A673 (cell line): ENCODE measurements around the gene ZBTB21. TPM values are rescaled to one million over a fixed set of nuclear protein-coding genes. Genes with fewer than 3 reads are reported as not detected.
A peak's percentile ranks its signal among the peaks of the same experiment; 100 is the strongest.

Experiments used
- BruUV-seq: library from RNA; stranded (reverse); fragments of 400-500 nt; replicated peaks from 2 replicates; lab custom pipeline; 2021; lab: Mats Ljungman, UMichigan
- CTCF ChIA-PET: fragments of 300-600 bp; sonication (Branson Sonifier 250); formaldehyde crosslinking; loops from one replicate; lab custom pipeline; 2022; ENCODE audit warnings: antibody characterized with exemption; lab: Charles Lee
- POLR2A ChIA-PET: fragments of 300-600 bp; sonication (Branson Sonifier 250); formaldehyde crosslinking; loops from one replicate; lab custom pipeline; 2022; ENCODE audit warnings: antibody characterized with exemption; ENCODE audit not compliant: low non-redundant PET; lab: Charles Lee
- DNase-seq: peaks from one replicate; pipeline ENCODE4 v3.0.0-alpha.2; 2015; ENCODE audit warnings: low spot score
- H3K27ac ChIP-seq: fragments of 200-600 bp; sonication (generic); 2 replicates; pipeline ENCODE4 v1.5.1; 2016; ENCODE audit warnings: mixed run types, low read depth, mild to moderate bottlenecking, mixed read lengths, antibody characterized with exemption, low read length; ENCODE audit not compliant: poor library complexity, severe bottlenecking
- H3K27me3 ChIP-seq: fragments of 200-600 bp; sonication (generic); replicated peaks from 2 replicates; pipeline ENCODE4 v1.6.1; 2017; ENCODE audit warnings: mixed run types, low read depth, mild to moderate bottlenecking, mixed read lengths, antibody characterized with exemption, low read length; ENCODE audit not compliant: insufficient read depth, poor library complexity
- H3K36me3 ChIP-seq: fragments of 200-600 bp; sonication (generic); 2 replicates; pipeline ENCODE4 v1.6.1; 2016; ENCODE audit warnings: mixed run types, mild to moderate bottlenecking, mixed read lengths, antibody characterized with exemption, low read length; ENCODE audit not compliant: insufficient read depth, poor library complexity, severe bottlenecking
- H3K4me1 ChIP-seq: fragments of 200-600 bp; sonication (generic); 2 replicates; pipeline ENCODE4 v1.6.1; 2017; ENCODE audit warnings: mixed run types, mild to moderate bottlenecking, mixed read lengths, antibody characterized with exemption, low read length; ENCODE audit not compliant: insufficient read depth, poor library complexity, severe bottlenecking
- H3K4me3 ChIP-seq: fragments of 200-600 bp; sonication (generic); 2 replicates; pipeline ENCODE4 v1.5.1; 2016; ENCODE audit warnings: low read depth, mixed run types, mild to moderate bottlenecking, mixed read lengths, low read length; ENCODE audit not compliant: poor library complexity, severe bottlenecking
- H3K9me3 ChIP-seq: fragments of 200-600 bp; sonication (generic); 2 replicates; pipeline ENCODE4 v1.6.1; 2016; ENCODE audit warnings: mixed run types, low read depth, mild to moderate bottlenecking, mixed read lengths, antibody characterized with exemption, low read length; ENCODE audit not compliant: poor library complexity, severe bottlenecking
- EZH2 ChIP-seq: fragments of 200-600 bp; sonication (generic); IDR thresholded peaks from 2 replicates; pipeline ENCODE4 v1.6.1; 2017; ENCODE audit warnings: borderline replicate concordance, low read depth, mild to moderate bottlenecking, mixed read lengths, antibody characterized with exemption, low read length; ENCODE audit not compliant: poor library complexity, severe bottlenecking
- intact Hi-C: fragments of 100-400 bp; cut with micrococcal nuclease; formaldehyde crosslinking; loops from one replicate; pipeline ENCODE4 v1.10.0; 2022; ENCODE audit not compliant: unreplicated experiment
- total RNA-seq: library from RNA; stranded (reverse); gene quantifications from 2 replicates; pipeline ENCODE4 v1.2.3, GENCODE V29; 2021
- TF ChIP-seq, protein P1 (sequence below): fragments of 300-800, 200-600 bp; sonication (generic); conservative IDR thresholded peaks from 2 replicates; pipeline ENCODE4 v1.5.1; 2017; ENCODE audit warnings: low read depth, mild to moderate bottlenecking, antibody characterized with exemption, low read length, moderate library complexity, mixed read lengths

Gene ZBTB21
- total RNA-seq, 1 experiment from 2014 or later: 20.7 TPM

DNA sequence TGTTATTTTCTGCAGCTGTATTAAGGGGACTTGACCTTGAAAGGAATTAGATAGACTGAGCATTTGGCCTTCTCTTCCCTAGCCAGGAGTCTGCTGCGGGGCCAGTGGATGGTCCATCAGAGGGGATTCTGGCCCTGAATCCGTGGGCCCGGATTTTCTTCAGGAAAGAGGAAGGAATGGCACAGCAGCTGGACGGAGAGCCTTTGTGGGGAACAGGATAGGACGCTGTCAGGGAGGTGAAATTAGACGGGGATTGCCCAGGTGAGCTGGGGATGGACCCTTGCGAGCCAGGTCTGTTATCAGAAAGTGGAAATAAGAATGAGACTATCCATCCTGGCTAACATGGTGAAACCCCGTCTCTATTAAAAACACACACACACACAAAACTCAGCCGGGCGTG is 54.6 kb downstream of the ZBTB21 start:
- POLR2A ChIA-PET: no interaction called here
- DNase-seq: no peak
- no peaks in the 10 kb centered on the region for H3K9me3 ChIP-seq
- no peak overlapping the region for H3K27ac ChIP-seq
- no peak for TF ChIP-seq EZH2
- TF ChIP-seq, protein P1, sequence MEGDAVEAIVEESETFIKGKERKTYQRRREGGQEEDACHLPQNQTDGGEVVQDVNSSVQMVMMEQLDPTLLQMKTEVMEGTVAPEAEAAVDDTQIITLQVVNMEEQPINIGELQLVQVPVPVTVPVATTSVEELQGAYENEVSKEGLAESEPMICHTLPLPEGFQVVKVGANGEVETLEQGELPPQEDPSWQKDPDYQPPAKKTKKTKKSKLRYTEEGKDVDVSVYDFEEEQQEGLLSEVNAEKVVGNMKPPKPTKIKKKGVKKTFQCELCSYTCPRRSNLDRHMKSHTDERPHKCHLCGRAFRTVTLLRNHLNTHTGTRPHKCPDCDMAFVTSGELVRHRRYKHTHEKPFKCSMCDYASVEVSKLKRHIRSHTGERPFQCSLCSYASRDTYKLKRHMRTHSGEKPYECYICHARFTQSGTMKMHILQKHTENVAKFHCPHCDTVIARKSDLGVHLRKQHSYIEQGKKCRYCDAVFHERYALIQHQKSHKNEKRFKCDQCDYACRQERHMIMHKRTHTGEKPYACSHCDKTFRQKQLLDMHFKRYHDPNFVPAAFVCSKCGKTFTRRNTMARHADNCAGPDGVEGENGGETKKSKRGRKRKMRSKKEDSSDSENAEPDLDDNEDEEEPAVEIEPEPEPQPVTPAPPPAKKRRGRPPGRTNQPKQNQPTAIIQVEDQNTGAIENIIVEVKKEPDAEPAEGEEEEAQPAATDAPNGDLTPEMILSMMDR: no peak
- H3K4me3 ChIP-seq: no peak overlapping the region
- intact Hi-C loops: no loop called here
- no TSS peak for BruUV-seq
- CTCF ChIA-PET: no interaction called here
- no peaks in the 10 kb centered on the region for H3K27me3 ChIP-seq
- no peaks in the 10 kb centered on the region for H3K36me3 ChIP-seq
- peaks cover 19% of the 10 kb centered on the region for H3K4me1 ChIP-seq

DNA sequence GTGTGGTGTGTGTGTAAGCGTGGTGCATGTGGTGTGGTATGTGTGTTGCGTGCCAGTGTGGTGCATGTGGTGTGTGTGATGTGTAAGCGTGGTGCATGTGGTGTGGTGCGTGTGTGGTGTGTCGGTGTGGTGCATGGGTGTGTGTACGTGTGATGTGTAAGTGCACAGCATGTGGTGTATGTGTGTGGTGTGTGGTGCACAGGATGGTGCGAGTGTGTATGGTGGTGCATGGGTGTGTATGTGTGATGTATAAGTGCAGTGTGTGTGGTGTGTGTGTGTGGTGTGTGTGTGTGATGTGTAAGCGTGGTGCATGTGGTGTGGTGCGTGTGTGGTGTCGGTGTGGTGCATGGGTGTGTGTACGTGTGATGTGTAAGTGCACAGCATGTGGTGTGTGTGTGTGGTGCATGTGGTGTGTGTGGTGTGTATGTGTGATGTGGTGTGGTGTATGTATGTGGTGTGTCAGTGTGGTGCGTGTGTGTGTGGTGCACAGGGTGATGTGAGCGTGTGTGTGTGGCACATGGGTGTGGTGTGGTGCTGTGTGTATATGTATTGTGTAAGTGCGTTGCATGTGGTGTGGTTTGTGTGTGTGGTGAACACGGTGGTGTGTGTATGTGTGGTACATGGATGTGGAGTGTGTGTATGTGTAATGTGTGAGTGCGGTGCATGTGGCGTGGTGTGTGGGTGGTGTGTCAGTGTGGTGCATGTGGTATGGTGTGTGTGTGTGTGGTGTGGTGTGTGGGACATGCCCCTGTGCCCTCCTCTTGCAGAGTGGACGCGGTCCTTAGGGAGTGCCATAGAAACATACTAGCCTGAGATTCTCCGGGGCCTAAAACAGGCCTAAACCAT is 55.3 kb downstream of the ZBTB21 start:
- ChIA-PET POLR2A (no interaction called here), CTCF (no interaction called here)
- no peak for DNase-seq
- Histone ChIP-seq H3K27me3 (no peaks in the 10 kb centered on the region), H3K36me3 (no peaks in the 10 kb centered on the region), H3K9me3 (no peaks in the 10 kb centered on the region), H3K4me1 (peaks cover 19% of the 10 kb centered on the region), H3K4me3 (peak overlapping the region; percentile 36), H3K27ac (no peak overlapping the region)
- BruUV-seq: no TSS peak
- no peak for TF ChIP-seq EZH2
- TF ChIP-seq, protein P1: no peak
- intact Hi-C loops: no loop called here

DNA sequence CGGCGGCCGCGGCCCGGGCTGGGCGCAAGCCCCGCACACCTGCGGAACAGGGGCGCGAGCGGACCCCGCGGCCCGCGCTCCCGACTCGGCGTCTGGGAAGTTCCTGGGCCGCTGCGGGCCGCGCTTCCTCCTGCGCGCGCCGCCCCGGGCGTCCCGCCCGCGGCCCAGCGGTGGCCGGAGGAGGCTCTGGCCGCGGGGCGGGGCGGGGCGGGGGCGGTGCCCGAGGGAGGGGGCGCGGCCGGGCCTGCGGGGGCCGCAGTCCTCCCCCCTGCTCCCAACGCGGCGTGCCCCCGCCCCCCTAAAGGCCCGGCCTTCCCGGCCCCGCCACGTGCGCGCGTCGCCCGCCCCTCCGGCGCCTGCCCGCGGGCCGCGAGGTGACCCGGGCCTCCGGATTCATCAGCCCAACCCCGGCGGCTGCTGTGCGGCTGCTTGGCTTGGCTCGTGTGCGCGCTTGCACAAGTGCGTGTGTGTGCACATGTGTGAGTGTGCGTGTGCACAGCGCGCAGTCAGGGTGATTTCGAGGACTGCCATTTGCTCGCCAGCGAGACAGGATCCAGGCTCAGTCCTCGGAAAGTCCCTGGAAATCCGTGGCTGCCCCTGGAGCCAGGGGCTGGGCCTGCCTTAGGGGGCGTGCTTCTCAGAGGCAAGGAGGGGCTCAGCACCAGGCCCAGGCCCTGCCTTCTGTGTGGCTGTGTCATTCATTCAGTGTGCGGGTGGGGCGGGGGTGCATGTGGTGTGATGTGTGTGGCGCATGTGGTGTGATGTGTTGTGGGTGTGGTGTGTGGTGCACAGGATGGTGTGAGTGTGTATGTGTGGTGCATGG is 56.1 kb downstream of the ZBTB21 start, which contains the start of gene C2CD2:
Gene C2CD2, minus strand, starts transcription at position 188 of the 823 bp plus-strand sequence. CDS start 370 bp downstream, outside the sequence.
- Histone ChIP-seq H3K36me3 (no peaks in the 10 kb centered on the region), H3K27ac (peak within 1 kb of the TSS; percentile 49), H3K27me3 (no peaks in the 10 kb centered on the region), H3K9me3 (no peaks in the 10 kb centered on the region), H3K4me3 (peak within 1 kb of the TSS; percentile 56), H3K4me1 (peaks cover 19% of the 10 kb centered on the region)
- TF ChIP-seq, protein P1: no peak
- TF ChIP-seq EZH2: no peak
- intact Hi-C loops: no loop called here
- no TSS peak for BruUV-seq
- ChIA-PET POLR2A (no interaction called here), CTCF (no interaction called here)
- DNase-seq: peak; percentile 70
